Measurements from ENCODE around the gene ZCCHC10. TPM values are rescaled to one million over a fixed set of nuclear protein-coding genes. Genes with fewer than 3 reads are reported as not detected.
"Not testable (repeated sequence)": the region's sequence is repeated elsewhere in the genome, so short reads cannot be mapped to it uniquely, and the experiment has no call there.

The ZCCHC10 gene
- total RNA-seq = 15.7 and 27.6 TPM in 2 replicates

- DNase-seq = peak; percentile 96
These were observed at the start of gene ZCCHC10 for GRCh38 chr5:133025804-133026663. TSS of gene ZCCHC10 (minus strand) at chr5:133026549. CDS start at chr5:133026537, 12 bp downstream.

- DNase-seq = no peak
These were observed 49.5 kb upstream of the ZCCHC10 start for GRCh38 chr5:133075572-133076536.

- DNase-seq = no peak
These were observed 45.7 kb upstream of the ZCCHC10 start for GRCh38 chr5:133072021-133072420.

GRCh38 chr5:133066045-133066444 is 39.7 kb upstream of the ZCCHC10 start:
- no peak for DNase-seq

- DNase-seq = no peak
These were observed 39.1 kb upstream of the ZCCHC10 start for GRCh38 chr5:133065471-133065870.

GRCh38 chr5:133063965-133064364 is 37.6 kb upstream of the ZCCHC10 start:
- DNase-seq = no peak

GRCh38 chr5:133062276-133062675 is 35.9 kb upstream of the ZCCHC10 start:
- no peak for DNase-seq

- DNase-seq = no peak
These were observed 33.3 kb upstream of the ZCCHC10 start for GRCh38 chr5:133059621-133060020.

- DNase-seq = no peak
These were observed 30.5 kb upstream of the ZCCHC10 start for GRCh38 chr5:133056891-133057290.

GRCh38 chr5:133054697-133055471 is 28.5 kb upstream of the ZCCHC10 start:
- DNase-seq = no peak

GRCh38 chr5:133053448-133053847 is 27.1 kb upstream of the ZCCHC10 start:
- DNase-seq = no peak

- DNase-seq = peak; percentile 77
These were observed 26.2 kb upstream of the ZCCHC10 start for GRCh38 chr5:133052317-133053175.

GRCh38 chr5:133051542-133052316 is 25.4 kb upstream of the ZCCHC10 start, which contains the start of gene HSPA4:
TSS of gene HSPA4 (plus strand) at chr5:133052013. CDS start at chr5:133052251, 238 bp downstream.
- peak; percentile 99 for DNase-seq

GRCh38 chr5:133051061-133051541 is 24.8 kb upstream of the ZCCHC10 start:
- DNase-seq = no peak

- DNase-seq = no peak
These were observed 24.2 kb upstream of the ZCCHC10 start for GRCh38 chr5:133050521-133050920.

- DNase-seq = peak; percentile 33
These were observed 23.3 kb upstream of the ZCCHC10 start for GRCh38 chr5:133049726-133050048.

- peak; percentile 71 for DNase-seq
These were observed 22.8 kb upstream of the ZCCHC10 start for GRCh38 chr5:133048993-133049725.

GRCh38 chr5:133047404-133047803 is 21.1 kb upstream of the ZCCHC10 start:
- DNase-seq = no peak

- not testable (repeated sequence) for DNase-seq
These were observed 20.2 kb upstream of the ZCCHC10 start for GRCh38 chr5:133046560-133046959.

- no peak for DNase-seq
These were observed 15.6 kb upstream of the ZCCHC10 start for GRCh38 chr5:133041910-133042309.

Measured in dermis blood vessel endothelial cell (primary cell).